Mammary epithelial cell (primary cell): ENCODE results near the gene SARDH.

Experiments used
- EZH2 ChIP-seq: IDR thresholded peaks from 2 replicates; pipeline ENCODE4 v1.6.1; 2012; ENCODE audit warnings: low read length, inconsistent platforms, borderline replicate concordance
- TF ChIP-seq, protein P1 (sequence below), 2 donors: IDR thresholded peaks in 1 of 2; conservative IDR thresholded peaks in 1 of 2; 2 replicates each; pipeline ENCODE4 v1.5.1; 2011 to 2012; ENCODE audit warnings: inconsistent platforms in 2 of 2, low read length in 2 of 2, mild to moderate bottlenecking in 2 of 2, control low read depth in 1 of 2, low read depth in 1 of 2; ENCODE audit not compliant: insufficient read depth in 1 of 2; ENCODE audit errors: extremely low read depth in 1 of 2

DNA sequence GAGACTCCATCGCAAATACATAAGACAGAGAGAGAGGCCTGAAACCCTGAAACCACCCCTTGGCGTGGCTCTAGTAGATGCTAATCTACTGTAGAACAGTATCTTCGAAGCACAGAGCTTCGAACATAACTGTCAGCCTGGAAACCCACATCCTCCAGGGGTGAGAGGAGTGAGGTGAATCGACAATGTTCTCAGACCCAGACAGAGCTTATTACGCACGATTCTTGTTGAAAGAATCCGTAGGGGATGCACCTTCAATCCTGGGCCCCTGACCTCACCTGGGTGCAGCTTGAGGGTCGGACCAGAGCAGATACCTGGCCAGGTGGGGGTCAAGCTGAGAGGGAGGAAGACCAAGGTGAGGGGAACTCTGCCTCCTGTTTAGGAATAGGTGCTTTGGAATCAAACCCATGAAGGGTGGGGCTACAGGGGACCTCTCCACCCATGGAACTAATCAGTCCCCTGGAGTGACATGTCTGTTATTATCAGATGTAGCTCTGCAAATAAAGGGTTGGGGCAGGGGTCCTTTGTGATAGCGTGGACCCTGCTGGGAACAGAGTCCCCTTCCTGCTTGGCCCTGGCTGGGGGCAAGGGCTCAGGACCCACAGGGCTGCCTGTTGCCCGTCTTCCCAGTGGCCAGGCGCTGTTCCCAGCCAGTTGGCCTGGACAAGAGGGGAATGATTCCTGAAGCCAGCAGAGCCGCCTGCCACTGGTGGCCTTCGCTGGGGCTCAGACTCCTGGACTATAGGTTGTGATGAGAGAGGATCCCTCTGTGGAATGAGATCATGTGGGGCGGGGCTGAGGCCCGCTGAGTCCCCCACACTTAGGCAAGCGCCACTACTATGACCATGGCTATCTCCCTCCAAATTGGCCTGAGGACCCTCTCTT, 60.8 kb downstream of the SARDH start:
- TF ChIP-seq EZH2 = no peak
- TF ChIP-seq, protein P1, sequence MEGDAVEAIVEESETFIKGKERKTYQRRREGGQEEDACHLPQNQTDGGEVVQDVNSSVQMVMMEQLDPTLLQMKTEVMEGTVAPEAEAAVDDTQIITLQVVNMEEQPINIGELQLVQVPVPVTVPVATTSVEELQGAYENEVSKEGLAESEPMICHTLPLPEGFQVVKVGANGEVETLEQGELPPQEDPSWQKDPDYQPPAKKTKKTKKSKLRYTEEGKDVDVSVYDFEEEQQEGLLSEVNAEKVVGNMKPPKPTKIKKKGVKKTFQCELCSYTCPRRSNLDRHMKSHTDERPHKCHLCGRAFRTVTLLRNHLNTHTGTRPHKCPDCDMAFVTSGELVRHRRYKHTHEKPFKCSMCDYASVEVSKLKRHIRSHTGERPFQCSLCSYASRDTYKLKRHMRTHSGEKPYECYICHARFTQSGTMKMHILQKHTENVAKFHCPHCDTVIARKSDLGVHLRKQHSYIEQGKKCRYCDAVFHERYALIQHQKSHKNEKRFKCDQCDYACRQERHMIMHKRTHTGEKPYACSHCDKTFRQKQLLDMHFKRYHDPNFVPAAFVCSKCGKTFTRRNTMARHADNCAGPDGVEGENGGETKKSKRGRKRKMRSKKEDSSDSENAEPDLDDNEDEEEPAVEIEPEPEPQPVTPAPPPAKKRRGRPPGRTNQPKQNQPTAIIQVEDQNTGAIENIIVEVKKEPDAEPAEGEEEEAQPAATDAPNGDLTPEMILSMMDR (conservative IDR thresholded peaks at IDR 0.05 in 1 of 2, IDR thresholded peaks at IDR 0.05 in 1 of 2; ENCODE audit: extremely low read depth in 1 of 2, insufficient read depth in 1 of 2, low read depth in 1 of 2, low read length in 2 of 2) = no peak
